HepG2 (cell line): ENCODE results near the gene EPHA1.

Experiments
- ARHGAP35 ChIP-seq: sonication (generic); formaldehyde crosslinking; IDR thresholded peaks from 2 replicates; pipeline ENCODE4 v1.9.0; 2022; ENCODE audit warnings: mild to moderate bottlenecking, inconsistent platforms, moderate library complexity, missing genetic modification reagents, borderline replicate concordance
- CEBPG ChIP-seq: IDR thresholded peaks from 2 replicates; pipeline ENCODE4 v1.6.1; 2016
- EZH2 ChIP-seq: conservative IDR thresholded peaks from 2 replicates; pipeline ENCODE4 v1.6.1; 2012; ENCODE audit warnings: mild to moderate bottlenecking, low read depth, low read length, moderate library complexity
- KDM5B ChIP-seq: sonication (generic); formaldehyde crosslinking; IDR thresholded peaks from 2 replicates; pipeline ENCODE4 v1.4.0; 2020; ENCODE audit warnings: missing genetic modification reagents, mild to moderate bottlenecking, borderline replicate concordance
- MTF1 ChIP-seq: sonication (generic); formaldehyde crosslinking; IDR thresholded peaks from 2 replicates; pipeline ENCODE4 v1.5.0; 2020; ENCODE audit warnings: missing genetic modification reagents
- MXD4 ChIP-seq: IDR thresholded peaks from 2 replicates; pipeline ENCODE4 v1.6.1; 2016; ENCODE audit warnings: mild to moderate bottlenecking, missing biosample characterization, missing genetic modification reagents
- NFE2L2 ChIP-seq: fragments of 150-350 bp; IDR thresholded peaks from 2 replicates; pipeline ENCODE4 v1.6.1; 2014; ENCODE audit warnings: low read length
- RAD21 ChIP-seq: fragments of 450-650 bp; formaldehyde crosslinking; IDR thresholded peaks from 2 replicates; pipeline ENCODE4 v1.5.0; 2020; ENCODE audit warnings: mild to moderate bottlenecking
- RBM22 ChIP-seq: fragments of 200-400 bp; formaldehyde crosslinking; optimal IDR thresholded peaks from 2 replicates; pipeline ENCODE3; 2017; ENCODE audit warnings: mild to moderate bottlenecking, low read length, moderate library complexity
- SNAI1 ChIP-seq: sonication (generic); formaldehyde crosslinking; IDR thresholded peaks from 2 replicates; pipeline ENCODE4 v1.5.0; 2020; ENCODE audit warnings: mild to moderate bottlenecking, missing genetic modification reagents, borderline replicate concordance
- SRSF1 ChIP-seq: fragments of 200-400 bp; formaldehyde crosslinking; optimal IDR thresholded peaks from 2 replicates; pipeline ENCODE3; 2017; ENCODE audit warnings: mild to moderate bottlenecking, low read depth, low read length, moderate library complexity
- ZC3H4 ChIP-seq: sonication (generic); formaldehyde crosslinking; IDR thresholded peaks from 2 replicates; pipeline ENCODE4 v1.4.0; 2020; ENCODE audit warnings: missing genetic modification reagents, borderline replicate concordance
- ZNF20 ChIP-seq: sonication (generic); formaldehyde crosslinking; IDR thresholded peaks from 2 replicates; pipeline ENCODE4 v1.4.0; 2020; ENCODE audit warnings: mild to moderate bottlenecking, moderate library complexity, missing genetic modification reagents
- TF ChIP-seq, protein P1 (sequence below): IDR thresholded peaks from 2 replicates; pipeline ENCODE4 v1.6.1; 2012; ENCODE audit warnings: low read length, improper control_type of control experiment

DNA sequence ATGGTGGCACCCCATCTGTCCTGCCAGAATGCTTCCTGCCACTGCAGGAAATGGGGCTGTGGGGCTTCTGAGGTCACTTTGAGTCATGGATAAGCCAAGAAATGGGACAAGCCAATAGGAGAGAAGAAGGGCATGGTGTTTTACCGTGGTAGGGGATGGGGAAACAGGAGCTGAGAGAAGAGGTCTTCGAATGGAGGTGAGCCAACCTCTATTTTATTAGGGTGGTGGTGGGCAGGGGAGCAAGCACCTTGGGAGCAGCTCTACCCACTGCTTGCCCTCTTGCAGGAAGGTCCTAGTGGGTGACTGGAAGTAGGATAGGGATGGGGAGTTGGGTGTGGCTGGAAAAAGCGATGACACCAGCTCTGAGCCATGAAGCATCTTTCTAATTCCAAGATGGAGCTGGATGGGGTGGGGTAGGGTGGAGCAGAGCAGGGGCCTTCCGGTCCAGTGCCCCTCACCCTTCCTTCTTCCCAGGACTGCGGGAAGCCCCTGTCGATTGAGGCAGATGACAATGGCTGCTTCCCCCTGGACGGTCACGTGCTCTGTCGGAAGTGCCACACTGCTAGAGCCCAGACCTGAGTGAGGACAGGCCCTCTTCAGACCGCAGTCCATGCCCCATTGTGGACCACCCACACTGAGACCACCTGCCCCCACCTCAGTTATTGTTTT is 18.4 kb downstream of the EPHA1 start:
- no peak for TF ChIP-seq SRSF1
- TF ChIP-seq MXD4: no peak
- TF ChIP-seq ZC3H4 (CRISPR knock-in tag): no peak
- TF ChIP-seq ARHGAP35 (CRISPR knock-in tag): no peak
- TF ChIP-seq, protein P1, sequence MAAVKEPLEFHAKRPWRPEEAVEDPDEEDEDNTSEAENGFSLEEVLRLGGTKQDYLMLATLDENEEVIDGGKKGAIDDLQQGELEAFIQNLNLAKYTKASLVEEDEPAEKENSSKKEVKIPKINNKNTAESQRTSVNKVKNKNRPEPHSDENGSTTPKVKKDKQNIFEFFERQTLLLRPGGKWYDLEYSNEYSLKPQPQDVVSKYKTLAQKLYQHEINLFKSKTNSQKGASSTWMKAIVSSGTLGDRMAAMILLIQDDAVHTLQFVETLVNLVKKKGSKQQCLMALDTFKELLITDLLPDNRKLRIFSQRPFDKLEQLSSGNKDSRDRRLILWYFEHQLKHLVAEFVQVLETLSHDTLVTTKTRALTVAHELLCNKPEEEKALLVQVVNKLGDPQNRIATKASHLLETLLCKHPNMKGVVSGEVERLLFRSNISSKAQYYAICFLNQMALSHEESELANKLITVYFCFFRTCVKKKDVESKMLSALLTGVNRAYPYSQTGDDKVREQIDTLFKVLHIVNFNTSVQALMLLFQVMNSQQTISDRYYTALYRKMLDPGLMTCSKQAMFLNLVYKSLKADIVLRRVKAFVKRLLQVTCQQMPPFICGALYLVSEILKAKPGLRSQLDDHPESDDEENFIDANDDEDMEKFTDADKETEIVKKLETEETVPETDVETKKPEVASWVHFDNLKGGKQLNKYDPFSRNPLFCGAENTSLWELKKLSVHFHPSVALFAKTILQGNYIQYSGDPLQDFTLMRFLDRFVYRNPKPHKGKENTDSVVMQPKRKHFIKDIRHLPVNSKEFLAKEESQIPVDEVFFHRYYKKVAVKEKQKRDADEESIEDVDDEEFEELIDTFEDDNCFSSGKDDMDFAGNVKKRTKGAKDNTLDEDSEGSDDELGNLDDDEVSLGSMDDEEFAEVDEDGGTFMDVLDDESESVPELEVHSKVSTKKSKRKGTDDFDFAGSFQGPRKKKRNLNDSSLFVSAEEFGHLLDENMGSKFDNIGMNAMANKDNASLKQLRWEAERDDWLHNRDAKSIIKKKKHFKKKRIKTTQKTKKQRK: no peak
- no peak for TF ChIP-seq RBM22
- no peak for TF ChIP-seq EZH2
- TF ChIP-seq MTF1 (CRISPR knock-in tag): no peak
- no peak for TF ChIP-seq RAD21 (CRISPR knock-in tag)
- TF ChIP-seq KDM5B (CRISPR knock-in tag): no peak
- no peak for TF ChIP-seq ZNF20 (CRISPR knock-in tag)
- no peak for TF ChIP-seq NFE2L2
- TF ChIP-seq CEBPG (CRISPR knock-in tag): no peak
- no peak for TF ChIP-seq SNAI1 (CRISPR knock-in tag)
